ENCODE measurements around the gene PRRX2. TPM values are rescaled to one million over a fixed set of nuclear protein-coding genes. Genes with fewer than 3 reads are reported as not detected.

PRRX2 gene
- total and polyA plus RNA-seq, 2 donors (not counting 1 experiment from before 2014, with no cell fraction given): not detected

DNA sequence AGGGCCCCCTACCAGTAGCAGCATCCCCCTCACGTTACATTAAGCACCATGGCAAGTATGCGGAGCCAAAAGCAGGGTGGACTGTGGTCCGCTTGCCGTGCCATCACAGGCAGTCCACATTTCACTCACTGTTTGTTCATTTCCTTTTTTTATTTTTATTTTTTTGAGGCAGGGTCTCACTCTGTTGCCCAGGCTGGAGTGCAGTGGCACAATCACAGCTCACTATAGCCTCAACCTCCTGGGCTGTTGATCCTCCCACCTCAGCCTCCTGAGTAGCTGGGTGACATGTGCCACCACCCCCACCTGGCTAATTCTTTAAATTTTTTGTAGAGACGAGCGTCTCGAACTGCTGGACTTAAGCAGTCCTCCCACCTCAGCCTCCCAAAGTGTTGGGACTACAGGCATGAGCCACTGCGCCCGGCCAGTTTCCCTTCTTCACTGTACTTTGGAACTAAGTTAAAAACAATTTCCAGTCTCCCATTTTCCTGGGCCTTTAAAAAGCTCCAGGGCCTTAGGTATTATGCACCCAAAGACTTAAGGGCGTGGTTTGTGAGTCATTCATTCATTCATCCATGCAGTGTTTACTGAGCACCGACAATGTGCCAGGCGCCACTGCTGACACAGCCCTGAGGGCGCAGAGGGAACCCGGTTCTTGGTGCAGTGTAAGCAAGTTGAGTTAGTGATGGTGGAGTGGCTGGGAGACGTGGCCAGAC lies 19.9 kb downstream of the PRRX2 start:
- 86% methylated on average over 11 of the region's 15 CpGs for WGBS (ENCODE audit: insufficient coverage)
- ChIA-PET CTCF (no interaction called here), POLR2A (no interaction called here)
- Mint-ChIP-seq H3K9me3 (ENCODE audit: insufficient read depth) (no peaks in the 10 kb centered on the region), H3K4me1 (no peaks in the 10 kb centered on the region), H3K27me3 (peaks cover 12% of the 10 kb centered on the region), H3K4me3 (no peak overlapping the region), H3K27ac (no peak overlapping the region)
- intact Hi-C loops (cut with micrococcal nuclease): no loop called here
- H3K4me3 ChIP-seq (ENCODE audit: control extremely low read depth in 1 of 5, extremely low read depth in 1 of 5, insufficient read depth in 1 of 5, low read depth in 2 of 5, low read length in 4 of 5): no peak overlapping the region
- no peaks in the 10 kb centered on the region for H3K9me3 ChIP-seq (ENCODE audit: control extremely low read depth in 1 of 3, control insufficient read depth in 2 of 3, insufficient read depth in 1 of 3, low read length in 2 of 3)
- no peaks in the 10 kb centered on the region for H3K27me3 ChIP-seq (replicated peaks in 1 of 4; ENCODE audit: control extremely low read depth in 1 of 4, control insufficient read depth in 3 of 4, insufficient read depth in 4 of 4, low read length in 3 of 4)
- H3K4me1 ChIP-seq (ENCODE audit: control insufficient read depth in 2 of 2, insufficient read depth in 2 of 2, low read length in 2 of 2): no peaks in the 10 kb centered on the region
- DNase-seq: no peak
- no peaks in the 10 kb centered on the region for H4K20me1 ChIP-seq (ENCODE audit: control insufficient read depth, insufficient read depth, low read length, poor library complexity, severe bottlenecking)
- no peak overlapping the region for H2AFZ ChIP-seq (ENCODE audit: insufficient read depth, low read depth, low read length, poor library complexity, severe bottlenecking)
- H3K27ac ChIP-seq (ENCODE audit: low read length in 2 of 2): no peak overlapping the region
- H3K9ac ChIP-seq (ENCODE audit: low read length): no peak overlapping the region
- H3K4me2 ChIP-seq (replicated peaks; ENCODE audit: low read depth, low read length, poor library complexity, severe bottlenecking): no peak overlapping the region
- H3K36me3 ChIP-seq (replicated peaks in 1 of 2; ENCODE audit: control extremely low read depth in 1 of 2, control insufficient read depth in 1 of 2, extremely low read depth in 1 of 2, insufficient read depth in 2 of 2, low read length in 1 of 2): no peaks in the 10 kb centered on the region
- no peaks in the 10 kb centered on the region for H3K79me2 ChIP-seq (ENCODE audit: control insufficient read depth, insufficient read depth, low read length)
- no peak for ATAC-seq (ENCODE audit: low read depth)
- TF ChIP-seq, protein P1, sequence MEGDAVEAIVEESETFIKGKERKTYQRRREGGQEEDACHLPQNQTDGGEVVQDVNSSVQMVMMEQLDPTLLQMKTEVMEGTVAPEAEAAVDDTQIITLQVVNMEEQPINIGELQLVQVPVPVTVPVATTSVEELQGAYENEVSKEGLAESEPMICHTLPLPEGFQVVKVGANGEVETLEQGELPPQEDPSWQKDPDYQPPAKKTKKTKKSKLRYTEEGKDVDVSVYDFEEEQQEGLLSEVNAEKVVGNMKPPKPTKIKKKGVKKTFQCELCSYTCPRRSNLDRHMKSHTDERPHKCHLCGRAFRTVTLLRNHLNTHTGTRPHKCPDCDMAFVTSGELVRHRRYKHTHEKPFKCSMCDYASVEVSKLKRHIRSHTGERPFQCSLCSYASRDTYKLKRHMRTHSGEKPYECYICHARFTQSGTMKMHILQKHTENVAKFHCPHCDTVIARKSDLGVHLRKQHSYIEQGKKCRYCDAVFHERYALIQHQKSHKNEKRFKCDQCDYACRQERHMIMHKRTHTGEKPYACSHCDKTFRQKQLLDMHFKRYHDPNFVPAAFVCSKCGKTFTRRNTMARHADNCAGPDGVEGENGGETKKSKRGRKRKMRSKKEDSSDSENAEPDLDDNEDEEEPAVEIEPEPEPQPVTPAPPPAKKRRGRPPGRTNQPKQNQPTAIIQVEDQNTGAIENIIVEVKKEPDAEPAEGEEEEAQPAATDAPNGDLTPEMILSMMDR (IDR thresholded peaks at IDR 0.05): no peak
- TF ChIP-seq EZH2 (IDR thresholded peaks at IDR 0.05; ENCODE audit: borderline replicate concordance, insufficient read depth, low read depth, low read length, poor library complexity, severe bottlenecking): no peak

DNA sequence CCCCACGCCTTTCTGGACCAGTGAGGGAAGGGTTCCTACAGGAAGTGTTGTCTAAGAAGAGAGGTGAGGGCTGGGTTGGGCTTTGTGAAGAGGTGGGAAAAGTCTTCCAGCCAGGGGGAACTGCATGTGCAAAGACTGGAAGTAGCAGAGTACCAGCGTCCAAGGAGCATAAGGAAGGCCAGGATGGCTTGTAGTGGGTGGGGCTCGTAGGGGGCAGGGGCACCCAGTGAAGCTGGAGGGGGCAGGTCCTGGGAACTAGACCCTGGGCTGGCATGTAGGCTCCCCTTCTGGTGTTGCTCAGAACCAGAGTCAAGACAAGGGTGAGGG lies 20.4 kb downstream of the PRRX2 start:
- Histone ChIP-seq H3K27me3 (replicated peaks in 1 of 4; ENCODE audit: control extremely low read depth in 1 of 4, control insufficient read depth in 3 of 4, insufficient read depth in 4 of 4, low read length in 3 of 4) (no peaks in the 10 kb centered on the region), H2AFZ (ENCODE audit: insufficient read depth, low read depth, low read length, poor library complexity, severe bottlenecking) (no peak overlapping the region), H3K79me2 (ENCODE audit: control insufficient read depth, insufficient read depth, low read length) (no peaks in the 10 kb centered on the region), H3K4me3 (ENCODE audit: control extremely low read depth in 1 of 5, extremely low read depth in 1 of 5, insufficient read depth in 1 of 5, low read depth in 2 of 5, low read length in 4 of 5) (no peak overlapping the region), H3K27ac (ENCODE audit: low read length in 2 of 2) (no peak overlapping the region), H3K4me1 (ENCODE audit: control insufficient read depth in 2 of 2, insufficient read depth in 2 of 2, low read length in 2 of 2) (no peaks in the 10 kb centered on the region), H4K20me1 (ENCODE audit: control insufficient read depth, insufficient read depth, low read length, poor library complexity, severe bottlenecking) (no peaks in the 10 kb centered on the region), H3K9ac (ENCODE audit: low read length) (no peak overlapping the region), H3K4me2 (replicated peaks; ENCODE audit: low read depth, low read length, poor library complexity, severe bottlenecking) (no peak overlapping the region), H3K9me3 (ENCODE audit: control extremely low read depth in 1 of 3, control insufficient read depth in 2 of 3, insufficient read depth in 1 of 3, low read length in 2 of 3) (no peaks in the 10 kb centered on the region), H3K36me3 (replicated peaks in 1 of 2; ENCODE audit: control extremely low read depth in 1 of 2, control insufficient read depth in 1 of 2, extremely low read depth in 1 of 2, insufficient read depth in 2 of 2, low read length in 1 of 2) (no peaks in the 10 kb centered on the region)
- H3K27me3 Mint-ChIP-seq: peaks cover 8% of the 10 kb centered on the region
- WGBS (ENCODE audit: insufficient coverage): 83% methylated on average over 3 of the region's 3 CpGs
- intact Hi-C loops (cut with micrococcal nuclease): no loop called here
- no peak overlapping the region for H3K27ac Mint-ChIP-seq
- TF ChIP-seq, protein P1 (IDR thresholded peaks at IDR 0.05): no peak
- TF ChIP-seq EZH2 (IDR thresholded peaks at IDR 0.05; ENCODE audit: borderline replicate concordance, insufficient read depth, low read depth, low read length, poor library complexity, severe bottlenecking): no peak
- ChIA-PET POLR2A (no interaction called here), CTCF (interaction anchor here (0.6 kb wide), 1 partner anchor 96 kb away, joined by 3 read pairs; no protein-coding TSS in a partner anchor)
- ATAC-seq (ENCODE audit: low read depth) (no peak), DNase-seq (no peak)
- H3K4me3 Mint-ChIP-seq: no peak overlapping the region
- no peaks in the 10 kb centered on the region for H3K4me1 Mint-ChIP-seq
- H3K9me3 Mint-ChIP-seq (ENCODE audit: insufficient read depth): no peaks in the 10 kb centered on the region
